HG03045 (cell line): ENCODE data around the gene COL10A1.
"Not testable (repeated sequence)": the region's sequence is repeated elsewhere in the genome, so short reads cannot be mapped to it uniquely, and the experiment has no call there.

Source experiments
- ATAC-seq: cut with Tn5 transposase; IDR thresholded peaks from one replicate; pipeline ENCODE4 v1.9.1; 2021; ENCODE audit warnings: mild to moderate bottlenecking, moderate library complexity; ENCODE audit not compliant: unreplicated experiment

Gene COL10A1

GRCh38 chr6:116127771-116128493 lies 2.0 kb upstream of the COL10A1 start:
- no peak for ATAC-seq

- no peak for ATAC-seq
Measured at GRCh38 chr6:116120430-116120829, 5.5 kb downstream of the COL10A1 start.

GRCh38 chr6:116118608-116119007 lies 7.3 kb downstream of the COL10A1 start:
- ATAC-seq = no peak

- no peak for ATAC-seq
Measured at GRCh38 chr6:116115781-116116180, 10.2 kb downstream of the COL10A1 start.

GRCh38 chr6:116113386-116113785 lies 12.5 kb downstream of the COL10A1 start:
- no peak for ATAC-seq

GRCh38 chr6:116111552-116112528 lies 14.1 kb downstream of the COL10A1 start:
- peak; percentile 76 for ATAC-seq

GRCh38 chr6:116108836-116109235 lies 17.1 kb downstream of the COL10A1 start:
- ATAC-seq = no peak

GRCh38 chr6:116106146-116106545 lies 19.8 kb downstream of the COL10A1 start:
- ATAC-seq = no peak

- no peak for ATAC-seq
Measured at GRCh38 chr6:116105247-116105646, 20.7 kb downstream of the COL10A1 start.

GRCh38 chr6:116104636-116105035 lies 21.3 kb downstream of the COL10A1 start:
- ATAC-seq = no peak

GRCh38 chr6:116102873-116103272 lies 23.1 kb downstream of the COL10A1 start:
- no peak for ATAC-seq

- no peak for ATAC-seq
Measured at GRCh38 chr6:116101790-116102189, 24.1 kb downstream of the COL10A1 start.

GRCh38 chr6:116101302-116101718 lies 24.6 kb downstream of the COL10A1 start:
- no peak for ATAC-seq

GRCh38 chr6:116100419-116101301 lies 25.3 kb downstream of the COL10A1 start, which contains the start of gene NT5DC1:
Gene NT5DC1, plus strand, starts transcription at chr6:116100853. Its CDS starts 78 bp downstream, at chr6:116100931.
- peak; percentile 90 for ATAC-seq

GRCh38 chr6:116099036-116099435 lies 26.9 kb downstream of the COL10A1 start:
- no peak for ATAC-seq

GRCh38 chr6:116096979-116097816 lies 28.7 kb downstream of the COL10A1 start:
- no peak for ATAC-seq

GRCh38 chr6:116096048-116096759 lies 29.7 kb downstream of the COL10A1 start:
- ATAC-seq = not testable (repeated sequence)

GRCh38 chr6:116094041-116094440 lies 31.9 kb downstream of the COL10A1 start:
- no peak for ATAC-seq

GRCh38 chr6:116090251-116090650 lies 35.7 kb downstream of the COL10A1 start:
- ATAC-seq = peak; percentile 56
